ENCODE measurements around the gene PDIA4. TPM values are rescaled to one million over a fixed set of nuclear protein-coding genes. Genes with fewer than 3 reads are reported as not detected.

Gene PDIA4
- total and polyA plus RNA-seq, 2 of the 8 experiments (the other 6 are each of a cell fraction or from before 2014, with no cell fraction given), result 119 to 303 TPM

DNA sequence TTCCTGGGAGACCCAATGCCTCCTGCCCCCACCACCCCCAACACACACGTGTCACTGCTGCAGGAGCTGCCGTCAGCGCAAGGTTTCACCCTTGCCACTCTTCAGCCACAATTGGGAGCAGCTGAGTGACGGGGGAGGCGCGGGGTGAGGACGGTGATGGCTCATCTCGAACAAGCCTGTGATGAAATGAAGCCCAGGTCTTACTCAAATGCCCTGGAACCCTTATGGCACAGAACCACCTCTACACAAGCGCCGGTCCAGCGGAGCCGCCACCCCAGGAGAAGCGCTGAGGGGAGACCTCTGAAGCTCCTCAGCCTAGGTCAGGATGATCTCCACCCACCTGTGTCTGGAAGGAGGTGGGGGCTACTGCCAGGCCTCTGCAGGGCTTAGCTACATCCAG lies 25.7 kb downstream of the PDIA4 start (continued):
- TF ChIP-seq, protein P1, sequence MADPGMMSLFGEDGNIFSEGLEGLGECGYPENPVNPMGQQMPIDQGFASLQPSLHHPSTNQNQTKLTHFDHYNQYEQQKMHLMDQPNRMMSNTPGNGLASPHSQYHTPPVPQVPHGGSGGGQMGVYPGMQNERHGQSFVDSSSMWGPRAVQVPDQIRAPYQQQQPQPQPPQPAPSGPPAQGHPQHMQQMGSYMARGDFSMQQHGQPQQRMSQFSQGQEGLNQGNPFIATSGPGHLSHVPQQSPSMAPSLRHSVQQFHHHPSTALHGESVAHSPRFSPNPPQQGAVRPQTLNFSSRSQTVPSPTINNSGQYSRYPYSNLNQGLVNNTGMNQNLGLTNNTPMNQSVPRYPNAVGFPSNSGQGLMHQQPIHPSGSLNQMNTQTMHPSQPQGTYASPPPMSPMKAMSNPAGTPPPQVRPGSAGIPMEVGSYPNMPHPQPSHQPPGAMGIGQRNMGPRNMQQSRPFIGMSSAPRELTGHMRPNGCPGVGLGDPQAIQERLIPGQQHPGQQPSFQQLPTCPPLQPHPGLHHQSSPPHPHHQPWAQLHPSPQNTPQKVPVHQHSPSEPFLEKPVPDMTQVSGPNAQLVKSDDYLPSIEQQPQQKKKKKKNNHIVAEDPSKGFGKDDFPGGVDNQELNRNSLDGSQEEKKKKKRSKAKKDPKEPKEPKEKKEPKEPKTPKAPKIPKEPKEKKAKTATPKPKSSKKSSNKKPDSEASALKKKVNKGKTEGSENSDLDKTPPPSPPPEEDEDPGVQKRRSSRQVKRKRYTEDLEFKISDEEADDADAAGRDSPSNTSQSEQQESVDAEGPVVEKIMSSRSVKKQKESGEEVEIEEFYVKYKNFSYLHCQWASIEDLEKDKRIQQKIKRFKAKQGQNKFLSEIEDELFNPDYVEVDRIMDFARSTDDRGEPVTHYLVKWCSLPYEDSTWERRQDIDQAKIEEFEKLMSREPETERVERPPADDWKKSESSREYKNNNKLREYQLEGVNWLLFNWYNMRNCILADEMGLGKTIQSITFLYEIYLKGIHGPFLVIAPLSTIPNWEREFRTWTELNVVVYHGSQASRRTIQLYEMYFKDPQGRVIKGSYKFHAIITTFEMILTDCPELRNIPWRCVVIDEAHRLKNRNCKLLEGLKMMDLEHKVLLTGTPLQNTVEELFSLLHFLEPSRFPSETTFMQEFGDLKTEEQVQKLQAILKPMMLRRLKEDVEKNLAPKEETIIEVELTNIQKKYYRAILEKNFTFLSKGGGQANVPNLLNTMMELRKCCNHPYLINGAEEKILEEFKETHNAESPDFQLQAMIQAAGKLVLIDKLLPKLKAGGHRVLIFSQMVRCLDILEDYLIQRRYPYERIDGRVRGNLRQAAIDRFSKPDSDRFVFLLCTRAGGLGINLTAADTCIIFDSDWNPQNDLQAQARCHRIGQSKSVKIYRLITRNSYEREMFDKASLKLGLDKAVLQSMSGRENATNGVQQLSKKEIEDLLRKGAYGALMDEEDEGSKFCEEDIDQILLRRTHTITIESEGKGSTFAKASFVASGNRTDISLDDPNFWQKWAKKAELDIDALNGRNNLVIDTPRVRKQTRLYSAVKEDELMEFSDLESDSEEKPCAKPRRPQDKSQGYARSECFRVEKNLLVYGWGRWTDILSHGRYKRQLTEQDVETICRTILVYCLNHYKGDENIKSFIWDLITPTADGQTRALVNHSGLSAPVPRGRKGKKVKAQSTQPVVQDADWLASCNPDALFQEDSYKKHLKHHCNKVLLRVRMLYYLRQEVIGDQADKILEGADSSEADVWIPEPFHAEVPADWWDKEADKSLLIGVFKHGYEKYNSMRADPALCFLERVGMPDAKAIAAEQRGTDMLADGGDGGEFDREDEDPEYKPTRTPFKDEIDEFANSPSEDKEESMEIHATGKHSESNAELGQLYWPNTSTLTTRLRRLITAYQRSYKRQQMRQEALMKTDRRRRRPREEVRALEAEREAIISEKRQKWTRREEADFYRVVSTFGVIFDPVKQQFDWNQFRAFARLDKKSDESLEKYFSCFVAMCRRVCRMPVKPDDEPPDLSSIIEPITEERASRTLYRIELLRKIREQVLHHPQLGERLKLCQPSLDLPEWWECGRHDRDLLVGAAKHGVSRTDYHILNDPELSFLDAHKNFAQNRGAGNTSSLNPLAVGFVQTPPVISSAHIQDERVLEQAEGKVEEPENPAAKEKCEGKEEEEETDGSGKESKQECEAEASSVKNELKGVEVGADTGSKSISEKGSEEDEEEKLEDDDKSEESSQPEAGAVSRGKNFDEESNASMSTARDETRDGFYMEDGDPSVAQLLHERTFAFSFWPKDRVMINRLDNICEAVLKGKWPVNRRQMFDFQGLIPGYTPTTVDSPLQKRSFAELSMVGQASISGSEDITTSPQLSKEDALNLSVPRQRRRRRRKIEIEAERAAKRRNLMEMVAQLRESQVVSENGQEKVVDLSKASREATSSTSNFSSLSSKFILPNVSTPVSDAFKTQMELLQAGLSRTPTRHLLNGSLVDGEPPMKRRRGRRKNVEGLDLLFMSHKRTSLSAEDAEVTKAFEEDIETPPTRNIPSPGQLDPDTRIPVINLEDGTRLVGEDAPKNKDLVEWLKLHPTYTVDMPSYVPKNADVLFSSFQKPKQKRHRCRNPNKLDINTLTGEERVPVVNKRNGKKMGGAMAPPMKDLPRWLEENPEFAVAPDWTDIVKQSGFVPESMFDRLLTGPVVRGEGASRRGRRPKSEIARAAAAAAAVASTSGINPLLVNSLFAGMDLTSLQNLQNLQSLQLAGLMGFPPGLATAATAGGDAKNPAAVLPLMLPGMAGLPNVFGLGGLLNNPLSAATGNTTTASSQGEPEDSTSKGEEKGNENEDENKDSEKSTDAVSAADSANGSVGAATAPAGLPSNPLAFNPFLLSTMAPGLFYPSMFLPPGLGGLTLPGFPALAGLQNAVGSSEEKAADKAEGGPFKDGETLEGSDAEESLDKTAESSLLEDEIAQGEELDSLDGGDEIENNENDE (IDR thresholded peaks at IDR 0.05; ENCODE audit: insufficient replicate concordance, low read length), result no peak
- TF ChIP-seq CEBPB (IDR thresholded peaks at IDR 0.05; ENCODE audit: low read depth, low read length), result no peak
- TF ChIP-seq SP4 (IDR thresholded peaks at IDR 0.05; ENCODE audit: low read length), result no peak
- TF ChIP-seq, protein P2, sequence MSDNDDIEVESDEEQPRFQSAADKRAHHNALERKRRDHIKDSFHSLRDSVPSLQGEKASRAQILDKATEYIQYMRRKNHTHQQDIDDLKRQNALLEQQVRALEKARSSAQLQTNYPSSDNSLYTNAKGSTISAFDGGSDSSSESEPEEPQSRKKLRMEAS (IDR thresholded peaks at IDR 0.05), result no peak
- TF ChIP-seq TAF1 (IDR thresholded peaks at IDR 0.05; ENCODE audit: low read depth, low read length), result no peak
- TF ChIP-seq HDAC6 (IDR thresholded peaks at IDR 0.05; ENCODE audit: low read depth, low read length), result no peak
- no peak for TF ChIP-seq BCL11A (IDR thresholded peaks at IDR 0.05; ENCODE audit: low read depth in 2 of 2, low read length in 2 of 2)
- no peak for TF ChIP-seq RXRA (IDR thresholded peaks at IDR 0.05; ENCODE audit: insufficient read depth, low read depth, low read length)
